T-helper 17 cell (primary cell): Measurements from ENCODE around the gene ZNF280B. TPM values are rescaled to one million over a fixed set of nuclear protein-coding genes. Genes with fewer than 3 reads are reported as not detected.

Experiments used
- ATAC-seq: fragments of 150-1000 bp; cut with Tn5 transposase; 2 replicates; pipeline ENCODE4 v1.10.0; 2021; ENCODE audit warnings: mild to moderate bottlenecking, moderate library complexity
- DNase-seq, 3 donors: peaks; one replicate each; pipeline versions ENCODE4 v3.0.0 to v3.0.0-alpha.2; 2020 to 2021
- H3K9me3 ChIP-seq: one replicate; pipeline ENCODE4 v1.7.0; 2013; ENCODE audit warnings: low read length, mild to moderate bottlenecking; ENCODE audit not compliant: control insufficient read depth, poor library complexity, severe bottlenecking
- H3K27ac Mint-ChIP-seq: one replicate; pipeline ENCODE4 v1.8.0; 2022; ENCODE audit warnings: mild to moderate bottlenecking, moderate library complexity, mixed read lengths
- H3K27me3 Mint-ChIP-seq: one replicate; pipeline ENCODE4 v1.8.0; 2022; ENCODE audit warnings: mixed read lengths
- H3K36me3 Mint-ChIP-seq: one replicate; pipeline ENCODE4 v1.8.0; 2022; ENCODE audit warnings: low read depth, mixed read lengths
- H3K4me1 Mint-ChIP-seq: one replicate; pipeline ENCODE4 v1.8.0; 2022; ENCODE audit warnings: mild to moderate bottlenecking, mixed read lengths
- H3K4me3 Mint-ChIP-seq: one replicate; pipeline ENCODE4 v1.8.0; 2022; ENCODE audit warnings: mild to moderate bottlenecking, moderate library complexity, mixed read lengths
- total RNA-seq, 4 donors: library from RNA in 2 of 4; stranded (reverse) in 2 of 4; gene quantifications; one replicate each; pipeline ENCODE4 v1.2.3 and lab custom pipeline; 2022 to 2026

ZNF280B gene
- total RNA-seq (1 to 10 TPM; 1.8 to 1.9 TPM), total RNA-seq (lab: John Stamatoyannopoulos, UW) (2.3 to 2.5 reads per million in 2 donors)

DNA sequence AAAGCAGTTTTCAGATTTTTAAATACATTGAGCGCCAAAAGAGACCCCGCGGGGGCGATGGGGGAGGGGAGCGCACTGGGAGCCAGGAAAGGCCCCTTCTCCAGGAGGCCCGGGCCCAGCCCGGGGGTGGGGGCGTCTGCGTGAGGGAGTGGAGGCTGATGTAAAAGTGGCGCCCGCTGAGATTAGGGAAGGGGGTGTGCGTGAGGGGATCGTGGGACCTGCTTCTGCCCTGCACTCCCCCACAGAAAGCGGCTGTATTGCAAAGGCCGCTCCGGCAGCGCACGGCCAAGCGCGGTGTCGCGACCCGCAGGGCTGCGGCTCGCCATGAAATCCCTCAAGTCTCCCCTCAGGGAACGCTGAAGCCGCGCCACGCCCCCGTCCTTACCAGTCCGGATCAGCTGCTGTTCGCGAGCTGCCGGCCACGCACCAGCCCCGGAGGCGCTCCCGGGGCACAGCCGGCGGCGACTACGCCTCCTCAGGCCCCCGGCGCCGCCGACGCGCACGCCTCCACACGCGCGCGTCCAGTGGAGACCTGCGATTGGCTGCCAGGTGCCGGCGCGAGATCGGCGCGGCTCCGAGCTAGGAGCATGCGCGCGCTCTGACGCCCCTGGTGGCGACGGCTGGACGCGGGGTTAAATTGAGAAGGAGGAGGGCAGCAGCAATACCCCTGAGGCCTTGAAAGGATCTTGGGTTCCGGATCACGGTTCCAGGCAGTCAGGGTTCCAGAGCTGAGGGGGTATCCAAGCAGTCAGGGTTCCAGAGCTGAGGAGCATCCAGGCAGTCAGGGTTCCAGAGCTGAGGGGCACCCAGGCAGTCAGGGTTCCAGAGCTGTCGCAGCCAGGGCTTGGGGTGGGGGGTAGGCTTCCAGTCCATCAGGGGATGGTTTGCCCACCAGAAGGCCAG, at the start of gene ZNF280B:
Gene ZNF280B, minus strand, starts transcription at position 469 of the 903 bp plus-strand sequence. CDS start 19,344 bp downstream, outside the sequence.
- Mint-ChIP-seq H3K27ac (peak within 1 kb of the TSS; percentile 49), H3K27me3 (peaks cover 16% of the 10 kb centered on the region), H3K4me1 (peaks cover 25% of the 10 kb centered on the region), H3K36me3 (peaks cover 13% of the 10 kb centered on the region), H3K4me3 (peak within 1 kb of the TSS; percentile 88)
- no peaks in the 10 kb centered on the region for H3K9me3 ChIP-seq
- DNase-seq (peak; percentile 60 to 78 (median 61)), ATAC-seq (peak; percentile 99)

- Mint-ChIP-seq H3K27me3 (peaks cover 6% of the 10 kb centered on the region), H3K27ac (no peak overlapping the region), H3K36me3 (peaks cover 2% of the 10 kb centered on the region), H3K4me1 (peaks cover 8% of the 10 kb centered on the region), H3K4me3 (no peak overlapping the region)
- DNase-seq = no peak
- H3K9me3 ChIP-seq = no peaks in the 10 kb centered on the region
- no peak for ATAC-seq
Measured at GRCh38 chr22:22556995-22557925, 48.7 kb upstream of the ZNF280B start.

DNA sequence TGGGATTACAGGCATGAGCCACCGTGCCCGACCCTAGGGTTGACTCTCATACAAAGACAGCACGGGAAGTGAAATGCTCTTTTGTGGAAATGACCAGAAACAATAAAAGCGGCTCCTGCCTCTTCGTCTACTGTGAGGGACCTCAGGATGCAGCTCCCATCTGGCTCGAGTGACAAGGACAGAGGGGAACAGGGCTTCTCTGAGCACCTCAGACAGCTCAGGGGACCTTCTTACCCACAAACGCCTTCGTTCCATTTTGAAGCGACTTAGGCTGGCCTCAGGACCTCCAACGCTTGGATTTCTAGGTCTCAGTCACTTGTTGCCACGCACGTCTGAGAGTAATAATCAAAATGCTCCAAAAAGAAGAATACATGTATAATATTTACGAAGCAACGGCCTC, 48.0 kb upstream of the ZNF280B start:
- Mint-ChIP-seq H3K27ac (no peak overlapping the region), H3K4me3 (no peak overlapping the region), H3K36me3 (peaks cover 2% of the 10 kb centered on the region), H3K4me1 (peaks cover 8% of the 10 kb centered on the region), H3K27me3 (peaks cover 6% of the 10 kb centered on the region)
- ATAC-seq (no peak), DNase-seq (no peak)
- no peaks in the 10 kb centered on the region for H3K9me3 ChIP-seq

- ATAC-seq (no peak), DNase-seq (no peak)
- Mint-ChIP-seq H3K36me3 (peaks cover 2% of the 10 kb centered on the region), H3K4me3 (no peak overlapping the region), H3K27ac (no peak overlapping the region), H3K27me3 (peaks cover 11% of the 10 kb centered on the region), H3K4me1 (peaks cover 8% of the 10 kb centered on the region)
- no peaks in the 10 kb centered on the region for H3K9me3 ChIP-seq
Measured at GRCh38 chr22:22555596-22555995, 47.1 kb upstream of the ZNF280B start.

DNA sequence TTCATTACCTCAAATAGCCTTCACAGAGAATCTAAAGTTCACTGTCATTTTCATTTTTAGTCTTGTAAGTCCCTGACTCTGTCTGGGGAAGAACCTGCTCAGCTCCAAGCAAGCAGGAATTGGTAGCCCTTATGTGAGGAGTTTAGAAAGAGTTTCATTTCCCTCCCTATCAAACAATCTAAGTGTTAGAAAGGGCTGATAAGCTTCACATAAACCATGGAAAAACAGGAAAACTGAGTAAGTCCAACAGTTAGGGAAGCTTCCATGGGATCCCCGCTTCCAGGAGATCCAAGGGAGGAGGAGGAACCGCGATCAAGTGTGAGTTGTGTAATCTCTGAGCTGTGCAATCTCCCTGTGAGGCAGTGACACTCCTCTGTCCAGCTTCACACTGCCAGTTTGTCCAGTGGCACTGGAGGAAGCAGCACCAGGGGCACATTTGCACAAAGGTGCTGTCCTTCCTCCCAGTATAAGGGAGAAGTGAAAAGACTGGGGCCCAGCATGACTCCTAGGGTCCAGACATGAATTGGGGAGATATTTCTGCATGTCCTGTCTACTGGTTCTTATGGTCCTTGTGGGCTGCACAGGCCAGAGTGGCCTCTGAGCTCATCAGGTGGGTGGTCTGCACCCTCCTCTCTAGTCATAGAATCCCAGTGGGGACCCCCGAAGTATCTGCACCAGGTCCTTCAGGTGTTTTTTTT, 46.2 kb upstream of the ZNF280B start:
- Mint-ChIP-seq H3K36me3 (no peaks in the 10 kb centered on the region), H3K4me3 (no peak overlapping the region), H3K4me1 (peaks cover 4% of the 10 kb centered on the region), H3K27ac (no peak overlapping the region), H3K27me3 (peaks cover 9% of the 10 kb centered on the region)
- ATAC-seq (no peak), DNase-seq (no peak)
- no peaks in the 10 kb centered on the region for H3K9me3 ChIP-seq

DNA sequence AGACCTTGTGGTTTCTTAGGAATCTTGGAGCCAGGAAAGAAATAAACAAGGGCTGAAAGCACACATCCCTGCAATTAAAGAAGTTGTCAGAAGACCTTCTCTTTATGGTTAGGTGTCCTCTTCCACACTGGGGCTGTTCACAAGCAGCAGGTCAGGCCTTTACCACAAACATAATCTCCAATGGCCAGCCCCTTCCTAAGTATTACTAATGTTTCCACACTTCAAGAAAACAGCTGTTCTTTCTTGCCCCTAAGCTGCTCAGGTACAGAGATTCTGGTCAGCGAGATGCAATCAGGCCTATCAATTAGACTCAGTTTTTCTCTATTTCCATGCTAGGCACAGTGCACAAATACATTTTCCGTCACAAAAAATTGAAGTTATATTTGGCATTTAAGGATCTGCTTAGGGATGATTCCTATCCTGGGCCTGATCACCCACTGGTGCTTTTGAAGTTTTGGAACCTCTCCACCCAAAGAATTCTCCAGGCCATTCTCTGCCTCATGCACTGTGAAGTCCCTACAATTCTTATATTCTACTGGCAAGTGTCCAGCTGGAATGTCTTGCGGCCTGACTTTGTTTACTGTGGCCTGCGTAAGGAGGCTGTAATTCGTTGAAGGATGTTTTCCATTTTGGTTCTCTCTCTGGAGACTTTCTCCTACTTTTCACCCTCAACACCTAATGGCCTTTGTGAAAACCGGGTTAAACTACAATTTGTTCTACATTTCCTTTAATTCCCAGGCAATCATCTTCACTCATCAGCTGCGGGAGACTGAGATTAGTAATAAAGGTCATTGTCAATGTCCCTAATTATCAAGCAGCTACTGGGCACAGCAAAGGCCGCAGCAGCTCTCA, 45.4 kb upstream of the ZNF280B start:
- Mint-ChIP-seq H3K4me3 (no peak overlapping the region), H3K27me3 (peaks cover 13% of the 10 kb centered on the region), H3K4me1 (peaks cover 1% of the 10 kb centered on the region), H3K27ac (no peak overlapping the region), H3K36me3 (no peaks in the 10 kb centered on the region)
- DNase-seq (no peak), ATAC-seq (no peak)
- H3K9me3 ChIP-seq = no peaks in the 10 kb centered on the region

- Mint-ChIP-seq H3K36me3 (no peaks in the 10 kb centered on the region), H3K27me3 (peaks cover 15% of the 10 kb centered on the region), H3K4me3 (no peak overlapping the region), H3K27ac (no peak overlapping the region), H3K4me1 (no peaks in the 10 kb centered on the region)
- ATAC-seq = no peak
- DNase-seq = no peak
- H3K9me3 ChIP-seq = no peaks in the 10 kb centered on the region
Measured at GRCh38 chr22:22553141-22553540, 44.6 kb upstream of the ZNF280B start.

DNA sequence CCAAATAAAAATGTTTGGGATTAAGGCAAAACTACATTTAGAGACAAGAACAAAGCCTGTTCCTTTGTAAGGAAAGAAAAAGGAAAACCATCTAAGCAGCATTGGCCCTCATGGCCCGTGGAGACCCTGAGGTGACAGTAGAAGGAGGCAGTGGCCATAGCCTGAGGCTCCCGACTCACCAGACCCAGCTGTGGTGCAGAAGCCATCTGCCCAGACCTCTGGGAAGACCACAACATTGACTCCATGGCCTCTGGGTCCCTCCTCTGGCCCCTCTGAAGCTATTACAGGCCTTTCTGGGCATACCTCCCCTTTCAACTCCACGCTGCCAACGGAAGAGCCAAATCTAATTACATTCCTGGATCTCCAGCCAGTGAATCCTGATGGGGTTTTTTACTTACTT, 44.1 kb upstream of the ZNF280B start:
- Mint-ChIP-seq H3K4me3 (no peak overlapping the region), H3K27ac (no peak overlapping the region), H3K4me1 (peaks cover 3% of the 10 kb centered on the region), H3K36me3 (no peaks in the 10 kb centered on the region), H3K27me3 (peaks cover 20% of the 10 kb centered on the region)
- no peaks in the 10 kb centered on the region for H3K9me3 ChIP-seq
- ATAC-seq = no peak
- no peak for DNase-seq

- ATAC-seq (no peak), DNase-seq (no peak)
- H3K9me3 ChIP-seq = no peaks in the 10 kb centered on the region
- Mint-ChIP-seq H3K27me3 (peaks cover 21% of the 10 kb centered on the region), H3K36me3 (no peaks in the 10 kb centered on the region), H3K27ac (no peak overlapping the region), H3K4me1 (peaks cover 4% of the 10 kb centered on the region), H3K4me3 (no peak overlapping the region)
Measured at GRCh38 chr22:22550789-22551434, 42.4 kb upstream of the ZNF280B start.

GRCh38 chr22:22548910-22549309, 40.4 kb upstream of the ZNF280B start:
- Mint-ChIP-seq H3K4me1 (peaks cover 4% of the 10 kb centered on the region), H3K27me3 (peaks cover 21% of the 10 kb centered on the region), H3K27ac (no peak overlapping the region), H3K36me3 (no peaks in the 10 kb centered on the region), H3K4me3 (no peak overlapping the region)
- DNase-seq (no peak), ATAC-seq (no peak)
- no peaks in the 10 kb centered on the region for H3K9me3 ChIP-seq

DNA sequence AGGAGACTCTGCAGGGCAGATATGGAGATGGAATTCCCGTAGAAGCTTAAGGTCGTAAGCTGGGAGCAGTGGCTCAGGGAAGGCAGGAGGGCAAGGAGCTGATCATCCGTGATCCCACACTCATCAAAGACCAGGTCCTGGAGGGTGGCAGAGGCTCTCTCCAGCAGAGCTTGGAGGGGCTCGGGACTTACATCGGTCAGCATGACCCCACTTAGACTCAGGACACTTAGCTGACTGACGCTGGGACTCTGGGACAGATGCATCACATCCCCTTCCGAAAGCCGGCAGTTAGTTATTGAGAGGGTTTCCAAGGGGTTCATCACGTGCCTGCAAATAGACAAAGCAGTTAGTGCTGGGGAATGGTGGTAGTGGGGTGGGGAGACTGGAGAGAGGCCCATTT, 39.8 kb upstream of the ZNF280B start:
- peaks cover 23% of the 10 kb centered on the region for H3K27me3 Mint-ChIP-seq
- H3K27ac Mint-ChIP-seq = no peak overlapping the region
- peaks cover 4% of the 10 kb centered on the region for H3K4me1 Mint-ChIP-seq
- no peaks in the 10 kb centered on the region for H3K36me3 Mint-ChIP-seq
- no peak overlapping the region for H3K4me3 Mint-ChIP-seq
- H3K9me3 ChIP-seq = no peaks in the 10 kb centered on the region
- ATAC-seq (no peak), DNase-seq (no peak)
